DMS53 (cell line): Measurements from ENCODE around the gene CPNE5.
A peak's percentile ranks its signal among the peaks of the same experiment; 100 is the strongest.

Experiments used
- DNase-seq: peaks from one replicate; lab custom pipeline; 2025; lab: John Stamatoyannopoulos, UW

CPNE5 gene

DNA sequence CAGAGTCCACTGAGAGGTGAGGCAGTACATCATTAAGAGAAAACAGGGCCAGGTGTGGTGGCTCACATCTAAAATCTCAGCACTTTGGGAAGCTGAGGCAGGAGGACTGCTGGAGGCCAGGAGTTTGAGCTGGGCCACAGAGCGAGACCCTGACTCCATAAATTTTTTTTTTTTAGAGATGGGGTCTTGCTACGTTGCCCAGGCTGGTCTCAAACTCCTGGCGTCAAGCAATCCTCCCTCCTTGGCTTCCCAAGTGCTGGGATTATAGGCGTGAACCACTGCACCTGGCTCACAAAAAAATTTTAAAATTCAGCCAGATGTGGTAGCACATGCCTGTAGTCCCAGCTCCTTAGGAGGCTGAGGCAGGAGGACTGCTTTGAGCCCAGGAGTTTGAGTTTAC, 18.1 kb upstream of the CPNE5 start:
- DNase-seq: no peak

DNA sequence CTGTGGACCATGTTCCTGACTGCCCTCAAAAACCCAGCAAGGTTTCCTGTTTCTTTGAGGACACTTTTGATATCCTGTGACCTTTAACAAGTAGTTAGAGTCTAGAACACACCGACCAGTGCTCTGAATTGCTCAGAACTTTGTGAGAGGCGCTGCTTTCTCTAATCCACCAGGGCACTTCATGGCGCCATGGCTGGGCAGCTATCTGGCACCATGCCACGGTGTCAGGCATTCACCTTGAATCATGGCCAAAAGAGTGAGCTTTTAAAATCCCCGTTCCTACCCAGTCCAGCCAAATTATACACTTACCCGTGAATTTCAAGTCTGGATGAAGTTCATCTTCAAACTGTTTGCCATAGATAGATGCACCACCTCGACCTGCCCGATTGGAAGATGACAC, 17.0 kb upstream of the CPNE5 start:
- DNase-seq: no peak

GRCh38 chr6:36855750-36856149, 16.5 kb upstream of the CPNE5 start:
- no peak for DNase-seq

GRCh38 chr6:36853325-36853724, 14.1 kb upstream of the CPNE5 start:
- no peak for DNase-seq

DNA sequence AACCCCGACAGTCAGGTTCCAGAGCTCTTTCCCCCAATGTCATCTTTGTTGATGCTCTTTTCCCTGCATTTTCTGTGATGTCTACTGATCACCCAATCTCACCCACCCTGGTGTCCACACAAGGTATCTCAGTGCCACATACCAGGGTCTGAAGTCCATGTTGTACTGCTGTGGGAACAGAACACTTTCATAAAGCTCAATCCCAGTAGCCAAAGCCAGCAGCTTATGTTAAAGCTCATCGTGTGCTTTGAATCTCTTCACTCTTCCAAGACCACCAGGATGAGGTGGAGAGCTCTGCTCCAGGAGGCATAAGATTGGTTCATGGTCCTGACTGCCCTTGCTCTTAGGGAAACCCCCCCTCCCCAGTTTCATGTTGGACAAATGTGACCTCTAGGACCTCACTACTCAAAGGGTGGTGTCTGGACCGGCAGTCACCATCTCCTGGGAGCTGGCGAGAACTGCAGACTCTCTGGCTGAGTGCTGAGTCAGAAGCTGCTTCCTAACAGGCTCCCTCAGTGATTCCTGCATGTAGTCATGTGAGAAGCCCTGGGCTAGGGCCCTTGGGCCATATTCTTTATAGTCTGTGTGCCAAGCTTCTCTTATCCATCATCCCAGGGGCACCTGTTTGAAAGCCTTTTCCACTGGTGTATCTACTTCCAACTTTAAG, 13.4 kb upstream of the CPNE5 start:
- peak; percentile 12 for DNase-seq

DNA sequence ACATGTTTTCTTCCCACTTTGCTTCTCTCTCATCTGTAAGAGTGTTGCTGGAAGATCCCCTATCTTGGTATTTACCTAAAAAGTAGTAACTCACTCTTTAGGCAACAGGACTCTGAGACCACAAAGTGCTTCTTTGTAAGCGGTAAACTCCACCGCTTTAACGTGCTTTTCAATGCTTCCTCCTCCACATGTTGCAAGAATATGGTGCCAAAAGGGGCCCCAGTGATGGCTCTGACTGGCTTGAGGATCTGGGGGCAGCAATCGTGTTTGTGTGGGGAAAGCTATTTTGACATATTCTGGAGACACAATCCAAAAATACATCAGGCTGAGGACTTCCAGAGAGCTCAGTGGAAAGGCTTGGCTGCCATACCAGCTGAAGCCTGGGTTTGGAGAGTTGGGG, 12.4 kb upstream of the CPNE5 start:
- DNase-seq: no peak

GRCh38 chr6:36851149-36851614, 11.9 kb upstream of the CPNE5 start:
- DNase-seq: peak; percentile 68

- DNase-seq: no peak
Measured at GRCh38 chr6:36850021-36850420, 10.8 kb upstream of the CPNE5 start.

- no peak for DNase-seq
Measured at GRCh38 chr6:36848658-36849441, 9.6 kb upstream of the CPNE5 start.

DNA sequence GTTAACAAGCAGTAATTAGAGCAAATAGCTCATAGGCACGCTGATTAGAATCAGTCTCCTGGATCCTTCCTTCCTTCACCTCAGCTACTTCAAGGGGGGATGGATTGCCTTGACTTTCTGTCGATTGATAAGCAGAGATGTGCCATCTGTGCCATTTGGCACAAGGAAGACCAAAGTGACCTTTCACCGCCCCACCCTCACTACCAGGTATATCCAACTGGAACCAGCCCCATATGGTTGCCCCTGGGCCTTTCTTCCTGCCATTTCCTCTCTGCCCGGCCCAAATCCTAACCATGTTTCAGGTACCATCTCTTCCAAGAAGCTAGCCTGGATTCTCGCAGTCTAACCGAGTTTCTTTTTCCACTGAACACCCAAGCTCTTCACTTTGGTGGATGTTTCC, 8.7 kb upstream of the CPNE5 start:
- no peak for DNase-seq

DNA sequence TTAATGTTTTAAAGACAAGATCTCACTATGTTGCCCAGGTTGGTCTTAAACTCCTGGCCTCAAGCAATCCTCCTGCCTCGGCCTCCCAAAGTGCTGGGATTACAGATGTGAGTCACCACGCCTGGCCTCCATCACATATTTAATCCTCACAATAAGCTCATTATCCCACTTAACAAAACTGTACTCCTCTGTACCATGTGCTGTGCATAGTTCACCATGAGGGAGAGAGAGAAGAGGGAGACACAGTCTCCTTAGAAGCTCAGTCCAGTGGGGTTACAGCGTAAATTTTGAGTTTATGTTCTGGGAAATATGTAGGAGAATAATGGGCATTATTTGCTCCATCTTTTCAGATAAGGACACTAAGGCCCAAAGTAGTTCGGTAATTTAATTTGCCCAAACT, 7.9 kb upstream of the CPNE5 start:
- no peak for DNase-seq

GRCh38 chr6:36845233-36845632, 6.0 kb upstream of the CPNE5 start:
- no peak for DNase-seq

DNA sequence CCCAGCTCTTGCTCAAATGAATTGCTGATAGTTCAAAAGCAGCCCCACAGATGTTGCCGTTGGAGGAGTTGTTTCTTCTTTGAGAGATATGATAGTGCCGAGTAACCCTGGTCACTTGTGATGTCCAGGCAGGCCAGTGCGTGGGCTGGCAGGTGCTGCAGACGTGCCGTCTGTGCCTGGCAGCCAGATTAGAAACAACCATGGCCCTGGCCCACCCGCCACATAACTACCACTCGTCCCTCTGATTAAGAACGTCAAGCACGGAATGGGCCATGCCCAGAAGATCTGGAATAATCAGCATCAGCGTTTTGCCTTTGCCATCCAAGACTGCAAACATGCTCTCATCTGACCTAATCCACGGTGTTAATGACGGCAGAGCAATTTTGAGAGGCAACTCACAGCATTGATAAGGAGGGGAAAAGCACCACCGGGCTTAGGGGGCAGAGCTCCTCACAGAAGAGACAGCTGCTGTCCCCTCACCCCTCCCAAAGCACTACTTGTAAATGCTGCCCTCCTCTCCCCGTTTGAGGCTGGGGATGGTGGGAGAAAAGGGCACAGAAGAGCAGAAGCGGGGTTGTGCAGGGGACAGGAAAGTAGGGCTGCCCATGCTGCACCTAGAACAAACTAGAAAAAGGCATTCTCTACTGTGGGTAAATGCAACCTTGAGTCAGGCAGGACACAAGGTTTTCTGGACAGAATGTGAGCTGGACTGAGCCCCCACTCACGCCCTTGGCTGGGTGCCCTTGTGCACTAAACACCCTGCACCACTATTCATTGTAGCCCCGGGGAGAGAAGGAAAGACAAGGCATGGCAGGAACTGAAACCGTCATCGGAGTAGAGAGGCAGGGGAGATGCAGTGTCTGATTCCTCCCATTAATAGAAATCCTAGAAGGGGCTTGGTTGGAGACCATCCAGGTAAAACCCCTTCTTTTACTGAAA, 5.3 kb upstream of the CPNE5 start:
- DNase-seq: no peak

DNA sequence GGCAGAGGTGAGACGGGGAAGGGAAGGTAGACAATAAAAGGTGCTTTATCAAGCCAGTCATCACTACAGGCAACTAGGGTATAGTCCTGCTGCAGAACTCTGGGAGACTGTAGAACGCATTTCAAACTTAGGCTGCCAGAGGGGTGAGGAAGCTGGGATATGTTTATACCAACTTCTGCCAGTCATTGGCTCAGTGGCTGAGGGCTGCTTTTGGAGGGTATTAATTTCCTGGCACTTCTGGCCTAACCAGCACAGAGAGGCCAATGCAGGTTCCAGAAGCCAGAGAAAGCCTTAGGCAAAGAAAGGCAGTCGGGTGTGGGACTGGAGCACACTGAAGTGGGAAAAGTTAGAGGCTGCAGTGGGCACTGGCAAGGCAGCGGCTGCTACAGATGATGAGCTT, 3.9 kb upstream of the CPNE5 start:
- no peak for DNase-seq

DNA sequence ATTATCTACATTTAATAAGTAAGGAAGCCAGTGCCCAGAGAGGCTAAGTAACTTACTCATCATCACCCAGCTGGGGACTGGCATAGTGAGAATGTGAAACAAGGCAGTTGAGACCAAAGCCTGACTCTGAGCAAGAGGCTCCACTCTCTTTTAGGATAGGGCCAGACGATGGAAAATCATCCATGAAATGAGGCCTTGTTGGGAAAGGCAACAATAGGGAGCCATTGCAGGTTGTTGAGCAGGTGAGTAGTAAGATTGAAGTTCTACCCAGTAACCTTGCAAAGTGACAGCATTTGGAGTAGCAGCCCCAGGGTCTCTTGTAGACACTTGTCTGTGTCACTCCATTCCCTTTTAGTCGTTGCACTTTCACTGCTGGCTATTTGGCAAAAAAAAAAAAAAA, 2.5 kb upstream of the CPNE5 start:
- no peak for DNase-seq

DNA sequence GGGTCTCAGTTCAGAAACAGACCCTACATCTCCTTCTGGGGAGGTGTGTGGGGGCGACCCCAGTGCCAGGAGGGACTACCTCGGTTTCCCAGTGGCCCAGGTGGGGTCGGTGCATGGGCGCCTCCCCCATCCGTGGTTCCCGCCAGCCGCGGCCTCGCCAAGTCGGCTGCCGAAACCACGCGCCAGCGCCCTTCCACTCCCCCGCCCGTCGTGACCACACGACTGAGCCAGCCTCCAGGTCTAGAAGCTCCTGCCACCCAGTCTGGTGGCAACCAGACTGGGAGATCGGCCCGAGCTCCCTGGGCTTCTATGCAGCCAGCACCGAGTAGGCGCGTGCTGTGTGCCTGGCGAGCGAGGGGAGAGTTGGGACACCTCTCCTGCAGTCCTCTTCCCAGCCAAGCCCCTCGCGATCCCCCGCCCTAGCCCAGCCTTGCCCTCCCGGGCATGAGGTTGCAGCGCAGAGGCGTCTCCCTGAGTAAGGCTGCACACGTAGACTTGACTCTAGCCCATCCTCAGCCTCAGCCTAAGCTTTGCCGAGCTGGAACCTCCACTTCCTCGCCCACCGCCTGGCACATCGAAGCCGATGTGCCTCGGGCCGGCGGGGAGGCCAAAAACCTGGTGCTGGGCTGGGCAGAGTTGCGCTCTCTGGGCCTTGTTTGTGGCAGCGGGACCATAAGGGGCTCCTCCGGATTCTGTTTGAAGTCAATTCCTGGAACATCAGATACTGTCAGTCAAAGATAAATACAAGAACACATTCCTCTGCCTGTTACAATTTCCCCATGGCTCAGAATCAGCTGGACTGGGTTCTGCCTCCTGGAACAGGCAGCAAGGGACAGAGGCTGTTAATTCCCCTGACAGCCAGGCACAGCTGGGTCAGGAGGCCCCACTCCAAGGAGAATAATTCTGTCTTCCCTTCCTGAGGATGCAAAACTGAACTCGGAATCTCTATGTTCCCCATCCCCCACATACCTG, 1.5 kb upstream of the CPNE5 start:
- DNase-seq: peak; percentile 17

- DNase-seq: peak; percentile 47
Measured at GRCh38 chr6:36839749-36840431, 646 bp upstream of the CPNE5 start.

DNA sequence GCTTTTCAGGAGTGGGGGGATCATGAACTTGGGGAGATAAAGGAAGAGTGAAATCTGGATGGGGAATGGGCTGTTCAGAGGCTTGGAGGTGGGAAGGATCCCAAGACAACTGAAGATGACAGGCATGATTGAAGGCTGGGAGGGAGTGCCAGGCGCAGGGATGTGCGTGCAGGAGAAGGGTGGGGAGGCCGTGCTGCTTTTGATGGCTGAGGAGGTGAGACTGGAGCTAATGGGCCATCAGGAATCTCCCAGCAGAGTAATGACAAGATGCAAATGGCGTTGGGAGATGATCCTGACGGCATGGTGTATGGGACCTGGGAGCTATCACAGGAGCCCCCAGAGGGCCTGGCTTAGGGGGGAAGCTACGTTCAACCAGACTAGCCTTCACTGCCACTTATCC, 1.6 kb downstream of the CPNE5 start:
- no peak for DNase-seq

DNA sequence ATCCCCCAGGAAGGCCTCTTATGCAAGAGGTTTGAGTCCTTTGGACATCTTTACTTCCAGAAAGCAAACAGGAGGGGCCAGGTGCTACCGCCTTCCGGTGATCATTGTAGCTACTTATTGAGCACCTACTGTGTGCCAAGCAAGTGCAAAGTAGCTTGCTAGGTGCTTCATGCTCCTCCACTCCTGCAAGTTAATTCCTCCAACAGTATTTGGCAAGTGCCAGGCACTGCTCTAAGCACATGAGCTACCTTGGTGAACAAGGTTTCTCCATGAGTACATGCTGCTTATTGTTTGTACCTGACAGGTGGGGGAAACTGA, 2.3 kb downstream of the CPNE5 start:
- no peak for DNase-seq

GRCh38 chr6:36836111-36837021, 2.9 kb downstream of the CPNE5 start:
- DNase-seq: peak; percentile 16
